ENCODE results near the gene DNAJB9. TPM values are rescaled to one million over a fixed set of nuclear protein-coding genes. Genes with fewer than 3 reads are reported as not detected.

DNAJB9 gene
- total RNA-seq, 1 experiment from 2014 or later: 22.0 TPM

DNA sequence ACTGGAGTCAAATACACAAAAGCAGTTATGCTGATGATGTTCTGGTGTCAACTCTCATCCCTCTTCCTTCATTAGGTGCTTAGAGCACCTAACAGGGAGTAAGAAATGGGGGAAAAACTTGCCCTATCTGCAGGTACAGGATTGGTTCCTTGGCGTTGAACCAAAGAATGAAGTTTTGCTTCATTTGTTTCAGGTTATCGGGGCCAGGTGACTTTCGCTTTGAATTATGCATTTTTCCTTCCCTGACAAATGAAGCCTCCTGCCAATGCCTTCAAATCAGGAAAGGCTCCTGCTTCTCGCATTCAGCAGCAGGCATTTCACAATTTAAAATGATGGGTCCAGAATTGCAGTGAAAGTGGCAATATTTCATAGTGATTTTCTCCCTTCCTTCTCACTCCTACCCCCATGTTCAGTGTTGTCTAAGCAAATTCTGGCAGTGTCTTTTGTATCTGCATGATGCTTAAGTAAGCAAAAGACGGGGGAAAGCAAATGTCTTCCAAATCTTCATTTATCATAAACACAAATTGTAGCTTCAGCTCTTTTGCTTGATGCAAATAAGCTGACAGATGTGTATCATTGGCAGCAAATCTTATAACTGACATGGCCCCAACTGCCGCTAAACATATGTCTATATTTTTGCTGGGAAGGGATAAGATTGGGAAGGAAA is 29.4 kb downstream of the DNAJB9 start:
- Histone ChIP-seq H3K9me3 (no peaks in the 10 kb centered on the region), H3K4me1 (no peaks in the 10 kb centered on the region), H3K4me3 (ENCODE audit: low read depth, low read length) (no peak overlapping the region), H3K36me3 (ENCODE audit: control insufficient read depth, insufficient read depth, low read length) (no peaks in the 10 kb centered on the region), H3K27me3 (replicated peaks; ENCODE audit: control insufficient read depth, insufficient read depth, low read length) (no peaks in the 10 kb centered on the region)
- ChIA-PET CTCF (no interaction called here), POLR2A (no interaction called here)
- Mint-ChIP-seq H3K36me3 (ENCODE audit: insufficient read depth, unreplicated experiment) (no peaks in the 10 kb centered on the region), H3K9me3 (ENCODE audit: unreplicated experiment) (no peaks in the 10 kb centered on the region), H3K27ac (ENCODE audit: unreplicated experiment) (no peak overlapping the region), H3K27me3 (ENCODE audit: insufficient read depth, unreplicated experiment) (no peaks in the 10 kb centered on the region), H3K4me3 (ENCODE audit: unreplicated experiment) (no peak overlapping the region), H3K4me1 (ENCODE audit: low read depth, unreplicated experiment) (no peaks in the 10 kb centered on the region)
- DNase-seq: no peak
- no peak for TF ChIP-seq CTCF (IDR thresholded peaks at IDR 0.05; ENCODE audit: insufficient read depth in 1 of 2, low read depth in 1 of 2, low read length in 1 of 2, severe bottlenecking in 1 of 2, unreplicated experiment in 1 of 2)
- intact Hi-C loops (cut with micrococcal nuclease; ENCODE audit: unreplicated experiment): no loop called here
- BruUV-seq (replicated peaks): no TSS peak

- H3K27ac Mint-ChIP-seq (ENCODE audit: unreplicated experiment): no peak overlapping the region
- no peak overlapping the region for H3K4me3 Mint-ChIP-seq (ENCODE audit: unreplicated experiment)
- Histone ChIP-seq H3K4me3 (ENCODE audit: low read depth, low read length) (no peak overlapping the region), H3K36me3 (ENCODE audit: control insufficient read depth, insufficient read depth, low read length) (no peaks in the 10 kb centered on the region), H3K9me3 (no peaks in the 10 kb centered on the region), H3K4me1 (no peaks in the 10 kb centered on the region), H3K27me3 (replicated peaks; ENCODE audit: control insufficient read depth, insufficient read depth, low read length) (no peaks in the 10 kb centered on the region)
- H3K9me3 Mint-ChIP-seq (ENCODE audit: unreplicated experiment): no peaks in the 10 kb centered on the region
- intact Hi-C loops (cut with micrococcal nuclease; ENCODE audit: unreplicated experiment): no loop called here
- no peaks in the 10 kb centered on the region for H3K36me3 Mint-ChIP-seq (ENCODE audit: insufficient read depth, unreplicated experiment)
- ChIA-PET POLR2A (no interaction called here), CTCF (no interaction called here)
- no peaks in the 10 kb centered on the region for H3K27me3 Mint-ChIP-seq (ENCODE audit: insufficient read depth, unreplicated experiment)
- no TSS peak for BruUV-seq (replicated peaks)
- H3K4me1 Mint-ChIP-seq (ENCODE audit: low read depth, unreplicated experiment): no peaks in the 10 kb centered on the region
- TF ChIP-seq CTCF (IDR thresholded peaks at IDR 0.05; ENCODE audit: insufficient read depth in 1 of 2, low read depth in 1 of 2, low read length in 1 of 2, severe bottlenecking in 1 of 2, unreplicated experiment in 1 of 2): no peak
- no peak for DNase-seq
Observed at GRCh38 chr7:108600399-108600798, 30.7 kb downstream of the DNAJB9 start.

- DNase-seq: no peak
- BruUV-seq (replicated peaks): no TSS peak
- no peaks in the 10 kb centered on the region for H3K4me1 Mint-ChIP-seq (ENCODE audit: low read depth, unreplicated experiment)
- no peaks in the 10 kb centered on the region for H3K9me3 Mint-ChIP-seq (ENCODE audit: unreplicated experiment)
- Histone ChIP-seq H3K36me3 (ENCODE audit: control insufficient read depth, insufficient read depth, low read length) (no peaks in the 10 kb centered on the region), H3K9me3 (no peaks in the 10 kb centered on the region), H3K4me1 (no peaks in the 10 kb centered on the region), H3K27me3 (replicated peaks; ENCODE audit: control insufficient read depth, insufficient read depth, low read length) (no peaks in the 10 kb centered on the region), H3K4me3 (ENCODE audit: low read depth, low read length) (no peak overlapping the region)
- no peaks in the 10 kb centered on the region for H3K36me3 Mint-ChIP-seq (ENCODE audit: insufficient read depth, unreplicated experiment)
- no peak overlapping the region for H3K27ac Mint-ChIP-seq (ENCODE audit: unreplicated experiment)
- TF ChIP-seq CTCF (IDR thresholded peaks at IDR 0.05; ENCODE audit: insufficient read depth in 1 of 2, low read depth in 1 of 2, low read length in 1 of 2, severe bottlenecking in 1 of 2, unreplicated experiment in 1 of 2): no peak
- ChIA-PET POLR2A (no interaction called here), CTCF (no interaction called here)
- no peak overlapping the region for H3K4me3 Mint-ChIP-seq (ENCODE audit: unreplicated experiment)
- intact Hi-C loops (cut with micrococcal nuclease; ENCODE audit: unreplicated experiment): no loop called here
- no peaks in the 10 kb centered on the region for H3K27me3 Mint-ChIP-seq (ENCODE audit: insufficient read depth, unreplicated experiment)
Observed at GRCh38 chr7:108603656-108604306, 34.1 kb downstream of the DNAJB9 start.
